Right lung (tissue), 5 donors: ENCODE measurements around the gene GRIPAP1. TPM values are rescaled to one million over a fixed set of nuclear protein-coding genes. Genes with fewer than 3 reads are reported as not detected.

Source experiments
- DNase-seq, 2 donors: peaks; one replicate each; pipeline ENCODE4 v3.0.0-alpha.2; 2013
- polyA plus RNA-seq, 5 donors: library from polyadenylated mRNA; unstranded; fragments of 120-200 nt; gene quantifications; one replicate each; pipeline versions ENCODE4 v1.2.1 to v1.2.3, GENCODE V29; 2013; ENCODE audit warnings: inconsistent platforms in 1 of 5, low replicate concordance in 1 of 5; ENCODE audit not compliant: insufficient read length in 5 of 5, insufficient read depth in 1 of 5

Gene GRIPAP1
- polyA plus RNA-seq, 5 donors, result 49.1 to 64.6 (median 56.9) TPM

GRCh38 chrX:48924270-48924669 is 77.8 kb downstream of the GRIPAP1 start:
- DNase-seq, result no peak

GRCh38 chrX:48923771-48924170 is 78.3 kb downstream of the GRIPAP1 start:
- no peak for DNase-seq

Other genes with a start within 250 kb of the GRIPAP1 start
- 1 to 10 TPM in 4 of 5 donors, under 1 TPM in 1; 0.85 to 1.9 (median 1.6) TPM for gene GLOD5, start 240.5 kb downstream of the GRIPAP1 start, polyA plus RNA-seq
- gene GATA1, start 215.7 kb downstream of the GRIPAP1 start, polyA plus RNA-seq, result 1 to 10 TPM in 2 of 5 donors, under 1 TPM in 3; 0.54 to 2.1 (median 0.89) TPM
- gene HDAC6, start 200.2 kb downstream of the GRIPAP1 start, polyA plus RNA-seq, result 100 to 1,000 TPM; 146 to 175 (median 168) TPM
- gene ERAS, start 175.8 kb downstream of the GRIPAP1 start, polyA plus RNA-seq, result under 1 TPM in 4 of 5 donors, not detected in 1; 0.14 to 0.30 (median 0.22) TPM
- gene PCSK1N, start 166.7 kb downstream of the GRIPAP1 start, polyA plus RNA-seq, result 1 to 10 TPM; 2.0 to 5.6 (median 3.5) TPM
- gene TIMM17B, start 104.5 kb downstream of the GRIPAP1 start, polyA plus RNA-seq, result 10 to 100 TPM; 25.3 to 46.0 (median 34.9) TPM
- gene PQBP1, start 104.3 kb downstream of the GRIPAP1 start, polyA plus RNA-seq, result 10 to 100 TPM; 69.9 to 96.9 (median 77.4) TPM
- 10 to 100 TPM; 19.7 to 30.4 (median 23.2) TPM for gene SLC35A2, start 90.6 kb downstream of the GRIPAP1 start, polyA plus RNA-seq
- gene PIM2, start 83.2 kb downstream of the GRIPAP1 start, polyA plus RNA-seq, result 1 to 10 TPM; 5.4 to 8.4 (median 6.7) TPM
- gene OTUD5, start 44.7 kb downstream of the GRIPAP1 start, polyA plus RNA-seq, result 10 to 100 TPM; 46.3 to 59.4 (median 55.7) TPM
- 1 to 10 TPM; 3.5 to 4.3 (median 4.0) TPM for gene KCND1, start 30.4 kb downstream of the GRIPAP1 start, polyA plus RNA-seq
- gene TFE3, start 41.1 kb upstream of the GRIPAP1 start, polyA plus RNA-seq, result 10 to 100 TPM; 33.3 to 46.8 (median 42.2) TPM
- gene CCDC120, start 56.7 kb upstream of the GRIPAP1 start, polyA plus RNA-seq, result 10 to 100 TPM; 11.4 to 19.0 (median 16.9) TPM
- gene PRAF2, start 71.7 kb upstream of the GRIPAP1 start, polyA plus RNA-seq, result 10 to 100 TPM; 28.8 to 40.9 (median 35.7) TPM
- 10 to 100 TPM; 40.9 to 61.7 (median 48.2) TPM for gene WDR45, start 77.6 kb upstream of the GRIPAP1 start, polyA plus RNA-seq
- gene GPKOW, start 121.5 kb upstream of the GRIPAP1 start, polyA plus RNA-seq, result 10 to 100 TPM; 20.5 to 26.9 (median 21.1) TPM
- gene MAGIX, start 160.5 kb upstream of the GRIPAP1 start, polyA plus RNA-seq, result 1 to 10 TPM; 1.5 to 4.0 (median 2.1) TPM
- 10 to 100 TPM; 41.4 to 63.7 (median 55.9) TPM for gene PLP2, start 169.6 kb upstream of the GRIPAP1 start, polyA plus RNA-seq
- gene PRICKLE3, start 184.1 kb upstream of the GRIPAP1 start, polyA plus RNA-seq, result 1 to 10 TPM; 4.2 to 7.3 (median 6.4) TPM
- gene SYP, start 197.9 kb upstream of the GRIPAP1 start, polyA plus RNA-seq, result 1 to 10 TPM; 2.8 to 3.5 (median 3.1) TPM
- under 1 TPM; 0.09 to 0.66 (median 0.45) TPM for gene CACNA1F, start 231.1 kb upstream of the GRIPAP1 start, polyA plus RNA-seq
- gene CCDC22, start 233.2 kb upstream of the GRIPAP1 start, polyA plus RNA-seq, result 10 to 100 TPM; 11.4 to 19.4 (median 14.0) TPM